NCI-H446 (cell line): ENCODE results near the gene UMODL1.

Experiments used
- DNase-seq, 2 experiments: peaks; one replicate each; lab custom pipeline; 2025; lab: John Stamatoyannopoulos, UW

UMODL1 gene

GRCh38 chr21:42190486-42190863 is 119.4 kb downstream of the UMODL1 start:
- no peak for DNase-seq

- DNase-seq = no peak
These were observed 119.9 kb downstream of the UMODL1 start for GRCh38 chr21:42191064-42191463.

GRCh38 chr21:42191696-42192595 is 120.8 kb downstream of the UMODL1 start:
- DNase-seq = no peak
